ENCODE data around the gene AK5.

AK5 gene

DNA sequence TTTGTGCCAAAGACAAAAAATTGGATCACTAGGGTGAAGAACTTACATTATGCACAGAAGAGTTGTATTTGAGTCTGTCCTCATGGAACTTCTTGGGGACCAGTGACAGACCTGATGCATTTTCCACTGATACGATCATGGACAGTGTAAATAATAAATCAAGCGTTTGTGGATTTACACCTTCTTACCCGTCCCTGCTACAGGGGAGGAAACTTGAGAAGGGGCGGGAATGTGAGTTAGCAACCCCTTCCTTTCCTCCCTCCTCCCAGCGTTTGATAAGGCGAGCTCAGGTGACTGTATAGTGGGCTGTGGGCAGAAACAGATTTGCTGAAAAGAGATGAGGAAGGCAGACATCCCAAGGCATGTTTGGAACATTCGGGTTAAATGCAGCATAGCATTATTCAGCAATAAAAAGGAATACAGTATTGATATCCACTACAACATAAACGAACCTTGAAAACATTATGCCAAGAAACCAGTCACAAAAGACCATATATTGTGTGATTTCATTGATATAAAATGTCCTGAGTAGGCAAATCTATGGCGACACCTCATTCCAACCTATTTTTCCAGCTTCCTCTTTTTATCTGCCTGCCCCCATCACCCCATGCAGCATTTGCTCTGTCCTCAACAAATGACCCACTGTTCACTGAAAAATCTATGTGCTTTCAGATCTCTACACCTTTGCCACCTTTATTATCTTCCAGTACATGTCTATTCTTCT lies 271.9 kb downstream of the AK5 start:
- TF ChIP-seq, protein P1, sequence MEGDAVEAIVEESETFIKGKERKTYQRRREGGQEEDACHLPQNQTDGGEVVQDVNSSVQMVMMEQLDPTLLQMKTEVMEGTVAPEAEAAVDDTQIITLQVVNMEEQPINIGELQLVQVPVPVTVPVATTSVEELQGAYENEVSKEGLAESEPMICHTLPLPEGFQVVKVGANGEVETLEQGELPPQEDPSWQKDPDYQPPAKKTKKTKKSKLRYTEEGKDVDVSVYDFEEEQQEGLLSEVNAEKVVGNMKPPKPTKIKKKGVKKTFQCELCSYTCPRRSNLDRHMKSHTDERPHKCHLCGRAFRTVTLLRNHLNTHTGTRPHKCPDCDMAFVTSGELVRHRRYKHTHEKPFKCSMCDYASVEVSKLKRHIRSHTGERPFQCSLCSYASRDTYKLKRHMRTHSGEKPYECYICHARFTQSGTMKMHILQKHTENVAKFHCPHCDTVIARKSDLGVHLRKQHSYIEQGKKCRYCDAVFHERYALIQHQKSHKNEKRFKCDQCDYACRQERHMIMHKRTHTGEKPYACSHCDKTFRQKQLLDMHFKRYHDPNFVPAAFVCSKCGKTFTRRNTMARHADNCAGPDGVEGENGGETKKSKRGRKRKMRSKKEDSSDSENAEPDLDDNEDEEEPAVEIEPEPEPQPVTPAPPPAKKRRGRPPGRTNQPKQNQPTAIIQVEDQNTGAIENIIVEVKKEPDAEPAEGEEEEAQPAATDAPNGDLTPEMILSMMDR (IDR thresholded peaks at IDR 0.05; ENCODE audit: extremely low read depth, insufficient read depth, missing control alignments) = no peak
- DNase-seq (ENCODE audit: low spot score) = no peak
- in situ Hi-C loops (cut with MboI; ENCODE audit: low pct_unique_long_range_greater_than_20kb, low sequenced_read_pairs, unreplicated experiment) = no loop called here

GRCh38 chr1:77556045-77556444 lies 274.2 kb downstream of the AK5 start:
- DNase-seq (ENCODE audit: low spot score) = no peak
- TF ChIP-seq, protein P1 (IDR thresholded peaks at IDR 0.05; ENCODE audit: extremely low read depth, insufficient read depth, missing control alignments) = no peak
- in situ Hi-C loops (cut with MboI; ENCODE audit: low pct_unique_long_range_greater_than_20kb, low sequenced_read_pairs, unreplicated experiment) = no loop called here

- in situ Hi-C loops (cut with MboI; ENCODE audit: low pct_unique_long_range_greater_than_20kb, low sequenced_read_pairs, unreplicated experiment) = no loop called here
- no peak for DNase-seq (ENCODE audit: low spot score)
These were observed 275.2 kb downstream of the AK5 start for GRCh38 chr1:77557053-77557452.

GRCh38 chr1:77558591-77559164 lies 276.9 kb downstream of the AK5 start:
- in situ Hi-C loops (cut with MboI; ENCODE audit: low pct_unique_long_range_greater_than_20kb, low sequenced_read_pairs, unreplicated experiment) = no loop called here
- TF ChIP-seq, protein P1 (IDR thresholded peaks at IDR 0.05; ENCODE audit: extremely low read depth, insufficient read depth, missing control alignments) = no peak

More at GRCh38 chr1:77557053-77557452, 275.2 kb downstream of the AK5 start:
- TF ChIP-seq, protein P1 (IDR thresholded peaks at IDR 0.05; ENCODE audit: extremely low read depth, insufficient read depth, missing control alignments) = no peak

DNA sequence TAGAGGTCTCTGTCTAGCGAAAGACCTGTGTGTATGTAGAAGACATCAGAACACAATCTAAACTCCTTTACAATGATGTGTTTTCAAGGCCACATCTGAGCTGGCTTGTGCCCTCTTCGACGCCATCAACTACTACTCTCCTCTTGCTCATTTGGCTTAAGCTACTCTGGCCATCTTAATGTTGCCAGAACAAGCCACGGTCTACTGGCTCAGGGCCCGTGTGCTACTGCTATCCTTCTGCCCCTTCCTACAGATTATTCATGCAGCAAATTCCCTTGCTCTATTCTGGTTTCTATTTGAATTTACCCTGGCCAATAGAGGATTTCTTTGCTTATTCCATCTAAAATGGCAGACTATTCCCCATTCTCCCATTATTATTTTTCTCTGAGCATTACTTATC lies 278.9 kb downstream of the AK5 start:
- DNase-seq (ENCODE audit: low spot score) = no peak
- TF ChIP-seq, protein P1 (IDR thresholded peaks at IDR 0.05; ENCODE audit: extremely low read depth, insufficient read depth, missing control alignments) = no peak
- in situ Hi-C loops (cut with MboI; ENCODE audit: low pct_unique_long_range_greater_than_20kb, low sequenced_read_pairs, unreplicated experiment) = no loop called here

More at GRCh38 chr1:77558591-77559164, 276.9 kb downstream of the AK5 start:
- DNase-seq (ENCODE audit: low spot score) = no peak

DNA sequence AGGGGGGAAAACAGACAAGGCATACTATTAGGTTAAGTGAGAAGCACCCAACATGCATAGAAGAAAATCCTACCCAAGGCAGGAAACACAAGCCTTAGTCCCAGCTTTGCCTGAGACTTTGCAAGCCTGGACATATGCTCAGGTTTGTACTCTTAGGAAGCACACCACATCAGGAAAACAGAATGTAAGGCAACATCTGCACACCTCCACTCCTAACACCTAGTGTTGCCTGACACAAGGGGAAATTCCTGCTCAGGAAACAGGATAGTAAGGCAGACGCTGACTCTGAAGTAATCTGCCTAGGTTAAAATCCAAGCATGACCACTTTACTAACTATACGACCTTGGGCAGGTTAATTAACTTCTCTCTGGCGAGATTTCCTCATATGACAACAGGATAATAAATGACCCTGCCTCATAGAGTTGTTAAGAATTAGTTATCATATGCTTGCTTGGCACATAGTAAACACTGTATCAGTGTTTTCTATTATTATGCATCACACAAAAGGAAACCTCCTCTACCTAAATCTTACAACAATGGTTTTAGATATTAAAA lies 280.9 kb downstream of the AK5 start:
- no peak for DNase-seq (ENCODE audit: low spot score)
- TF ChIP-seq, protein P1 (IDR thresholded peaks at IDR 0.05; ENCODE audit: extremely low read depth, insufficient read depth, missing control alignments) = no peak
- in situ Hi-C loops (cut with MboI; ENCODE audit: low pct_unique_long_range_greater_than_20kb, low sequenced_read_pairs, unreplicated experiment) = no loop called here
